AG04449 (cell line): ENCODE measurements around the gene TANC1.

Source experiments
- CTCF ChIA-PET: fragments of 350-600 bp; formaldehyde crosslinking; extraction: SDS; loops from one replicate; lab custom pipeline; 2021; ENCODE audit warnings: antibody characterized with exemption; lab: Yijun Ruan, JAX
- POLR2A ChIA-PET: fragments of 400-600, 350-600 bp; formaldehyde crosslinking; extraction: SDS; loops from one replicate; lab custom pipeline; 2020; ENCODE audit warnings: antibody characterized with exemption, inconsistent platforms; lab: Yijun Ruan, JAX
- DNase-seq: peaks from one replicate; pipeline ENCODE4 v3.0.0-alpha.2; 2010; ENCODE audit warnings: low read depth, low spot score
- H3K4me3 ChIP-seq: 2 replicates; pipeline ENCODE4 v1.5.1; 2011; ENCODE audit warnings: low read depth, mild to moderate bottlenecking, control low read depth, low read length
- CTCF ChIP-seq: IDR thresholded peaks from one replicate; pipeline ENCODE4 v1.5.1; 2011; ENCODE audit warnings: mild to moderate bottlenecking, moderate library complexity, low read length, control low read depth, inconsistent platforms; ENCODE audit not compliant: insufficient read depth; ENCODE audit errors: missing control alignments

TANC1 gene

GRCh38 chr2:159224061-159224813 lies 255.8 kb downstream of the TANC1 start:
- CTCF ChIA-PET = interaction anchor here (1.3 kb wide), 1 partner anchor 8 kb away, joined by 5 read pairs; no protein-coding TSS in a partner anchor
- no peak for DNase-seq
- no peak for TF ChIP-seq CTCF
- POLR2A ChIA-PET = no interaction called here
- no peak overlapping the region for H3K4me3 ChIP-seq

GRCh38 chr2:159225025-159226016 lies 256.9 kb downstream of the TANC1 start:
- TF ChIP-seq CTCF = no peak
- DNase-seq = no peak
- POLR2A ChIA-PET = no interaction called here
- CTCF ChIA-PET = no interaction called here
- no peak overlapping the region for H3K4me3 ChIP-seq

GRCh38 chr2:159226059-159226461 lies 257.6 kb downstream of the TANC1 start:
- POLR2A ChIA-PET = no interaction called here
- no peak for DNase-seq
- CTCF ChIA-PET = interaction anchor here (0.6 kb wide), 1 partner anchor 389 kb away, joined by 3 read pairs; no protein-coding TSS in a partner anchor

GRCh38 chr2:159226608-159227385 lies 258.4 kb downstream of the TANC1 start:
- DNase-seq = no peak
- no peak for TF ChIP-seq CTCF
- POLR2A ChIA-PET = no interaction called here
- CTCF ChIA-PET = interaction anchor here (0.6 to 2.1 kb wide), 4 partner anchors 9 to 390 kb away, joined by 3 to 5 read pairs (median 4); no protein-coding TSS in a partner anchor
- H3K4me3 ChIP-seq = no peak overlapping the region

More at GRCh38 chr2:159226059-159226461, 257.6 kb downstream of the TANC1 start:
- no peak for TF ChIP-seq CTCF
- no peak overlapping the region for H3K4me3 ChIP-seq

GRCh38 chr2:159227467-159227866 lies 259.0 kb downstream of the TANC1 start:
- no peak overlapping the region for H3K4me3 ChIP-seq
- TF ChIP-seq CTCF = no peak
- ChIA-PET POLR2A (interaction anchor here (0.9 kb wide), 1 partner anchor 10 kb away, joined by 3 read pairs; no protein-coding TSS in a partner anchor), CTCF (interaction anchor here (1.0 to 2.1 kb wide), 4 partner anchors 10 to 109 kb away, joined by 3 to 5 read pairs (median 4); no protein-coding TSS in a partner anchor)
- DNase-seq = no peak
